Activated CD4-positive, CD25-positive, alpha-beta regulatory T cell (primary cell): ENCODE data around the gene CYP2C19.
"Not testable (repeated sequence)": the region's sequence is repeated elsewhere in the genome, so short reads cannot be mapped to it uniquely, and the experiment has no call there.

Experiments
- DNase-seq, 4 experiments: peaks; one replicate each; lab custom pipeline; 2025; lab: John Stamatoyannopoulos, UW

Gene CYP2C19

DNA sequence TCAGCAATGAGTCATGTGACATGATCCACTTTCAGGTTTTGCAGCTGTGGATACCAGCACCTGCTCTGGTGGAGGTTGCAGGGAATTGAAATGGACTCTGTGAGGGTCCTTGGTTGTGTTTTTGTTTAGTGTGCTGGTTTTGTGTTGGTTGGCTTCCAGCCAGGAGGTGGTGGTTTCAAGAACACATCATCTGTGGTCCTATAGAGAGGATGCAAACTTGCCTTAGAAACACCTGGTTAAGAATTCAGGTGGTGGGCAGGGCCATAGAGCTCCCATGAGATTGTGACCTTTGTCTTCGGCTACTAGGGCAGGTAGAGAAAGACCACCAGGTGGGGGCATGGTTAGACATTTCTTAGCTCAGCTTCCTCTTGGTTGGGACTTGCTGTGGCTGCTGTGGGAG is 116.7 kb downstream of the CYP2C19 start:
- no peak for DNase-seq

DNA sequence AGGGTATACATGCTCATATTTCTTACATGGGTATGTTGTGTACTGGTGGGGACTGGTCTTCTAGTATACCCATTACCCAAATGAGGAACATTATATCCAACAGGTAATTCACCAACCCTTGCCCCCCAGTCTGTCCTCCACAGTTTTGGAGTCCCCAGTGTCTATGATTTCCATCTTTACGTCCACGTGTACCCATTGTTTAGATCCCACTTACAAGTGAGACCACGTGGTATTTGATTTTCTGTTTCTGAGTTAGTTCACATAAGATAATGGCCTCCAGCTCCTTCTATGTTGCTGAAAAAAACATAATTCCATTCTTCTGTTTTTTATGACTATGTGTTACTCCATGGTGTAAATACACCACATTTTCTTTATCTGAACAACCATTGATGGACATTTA is 126.6 kb downstream of the CYP2C19 start:
- DNase-seq = no peak

GRCh38 chr10:94890264-94891022 is 128.0 kb downstream of the CYP2C19 start:
- no peak for DNase-seq

- DNase-seq = not testable (repeated sequence)
These were observed 135.9 kb downstream of the CYP2C19 start for GRCh38 chr10:94898414-94898813.

- no peak for DNase-seq
These were observed 139.6 kb downstream of the CYP2C19 start for GRCh38 chr10:94902080-94902479.

DNA sequence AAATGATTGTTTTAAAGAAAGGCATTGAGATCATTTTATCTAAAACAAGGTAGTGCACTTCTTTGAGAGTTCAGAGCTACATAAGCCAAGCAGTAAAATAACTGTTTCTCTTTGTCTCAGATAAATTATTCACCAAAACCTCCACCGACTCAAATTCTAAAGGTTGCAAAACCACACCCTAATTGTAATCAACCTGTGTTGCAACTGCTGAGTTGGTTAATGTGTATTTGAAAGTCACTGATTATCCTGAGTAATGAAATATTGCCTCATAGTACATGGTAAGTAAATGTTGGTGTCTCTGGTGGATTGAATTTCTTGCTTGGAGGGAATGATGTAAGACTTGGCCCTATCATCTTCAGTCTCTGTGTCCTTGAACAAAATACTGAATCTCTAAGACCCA is 140.1 kb downstream of the CYP2C19 start:
- no peak for DNase-seq
